ENCODE measurements around the gene REEP1. TPM values are rescaled to one million over a fixed set of nuclear protein-coding genes. Genes with fewer than 3 reads are reported as not detected.

The REEP1 gene
- total RNA-seq, 1 donor from 2014 or later, result 167 TPM

DNA sequence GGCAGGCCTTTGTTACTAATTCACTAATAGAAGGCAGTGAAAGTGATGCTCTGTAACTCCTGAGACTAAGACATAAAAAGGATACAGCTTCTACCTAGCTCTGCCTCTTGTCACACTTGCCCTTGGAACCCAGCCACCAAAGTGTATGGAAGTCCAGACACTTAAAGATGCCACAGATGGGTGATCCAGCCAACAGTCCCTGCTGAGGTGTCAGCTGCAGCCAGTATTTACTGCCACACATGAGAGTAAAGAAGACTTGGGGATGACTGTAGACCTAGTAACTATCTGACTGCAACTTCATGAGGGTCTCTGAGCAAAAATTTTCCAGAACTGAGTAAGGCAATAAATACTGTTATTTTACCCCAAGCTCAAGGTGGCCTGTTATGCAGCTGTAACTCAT lies 151.0 kb downstream of the REEP1 start:
- Mint-ChIP-seq H3K27ac (ENCODE audit: unreplicated experiment) (no peak overlapping the region), H3K27me3 (ENCODE audit: unreplicated experiment) (peaks cover 2% of the 10 kb centered on the region), H3K4me3 (ENCODE audit: unreplicated experiment) (no peak overlapping the region), H3K36me3 (ENCODE audit: unreplicated experiment) (no peaks in the 10 kb centered on the region), H3K9me3 (ENCODE audit: unreplicated experiment) (no peaks in the 10 kb centered on the region), H3K4me1 (ENCODE audit: low read depth, unreplicated experiment) (peaks cover 22% of the 10 kb centered on the region)
- DNase-seq, result no peak
- TF ChIP-seq, protein P1, sequence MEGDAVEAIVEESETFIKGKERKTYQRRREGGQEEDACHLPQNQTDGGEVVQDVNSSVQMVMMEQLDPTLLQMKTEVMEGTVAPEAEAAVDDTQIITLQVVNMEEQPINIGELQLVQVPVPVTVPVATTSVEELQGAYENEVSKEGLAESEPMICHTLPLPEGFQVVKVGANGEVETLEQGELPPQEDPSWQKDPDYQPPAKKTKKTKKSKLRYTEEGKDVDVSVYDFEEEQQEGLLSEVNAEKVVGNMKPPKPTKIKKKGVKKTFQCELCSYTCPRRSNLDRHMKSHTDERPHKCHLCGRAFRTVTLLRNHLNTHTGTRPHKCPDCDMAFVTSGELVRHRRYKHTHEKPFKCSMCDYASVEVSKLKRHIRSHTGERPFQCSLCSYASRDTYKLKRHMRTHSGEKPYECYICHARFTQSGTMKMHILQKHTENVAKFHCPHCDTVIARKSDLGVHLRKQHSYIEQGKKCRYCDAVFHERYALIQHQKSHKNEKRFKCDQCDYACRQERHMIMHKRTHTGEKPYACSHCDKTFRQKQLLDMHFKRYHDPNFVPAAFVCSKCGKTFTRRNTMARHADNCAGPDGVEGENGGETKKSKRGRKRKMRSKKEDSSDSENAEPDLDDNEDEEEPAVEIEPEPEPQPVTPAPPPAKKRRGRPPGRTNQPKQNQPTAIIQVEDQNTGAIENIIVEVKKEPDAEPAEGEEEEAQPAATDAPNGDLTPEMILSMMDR (IDR thresholded peaks at IDR 0.05; ENCODE audit: partially characterized antibody, unreplicated experiment), result no peak

DNA sequence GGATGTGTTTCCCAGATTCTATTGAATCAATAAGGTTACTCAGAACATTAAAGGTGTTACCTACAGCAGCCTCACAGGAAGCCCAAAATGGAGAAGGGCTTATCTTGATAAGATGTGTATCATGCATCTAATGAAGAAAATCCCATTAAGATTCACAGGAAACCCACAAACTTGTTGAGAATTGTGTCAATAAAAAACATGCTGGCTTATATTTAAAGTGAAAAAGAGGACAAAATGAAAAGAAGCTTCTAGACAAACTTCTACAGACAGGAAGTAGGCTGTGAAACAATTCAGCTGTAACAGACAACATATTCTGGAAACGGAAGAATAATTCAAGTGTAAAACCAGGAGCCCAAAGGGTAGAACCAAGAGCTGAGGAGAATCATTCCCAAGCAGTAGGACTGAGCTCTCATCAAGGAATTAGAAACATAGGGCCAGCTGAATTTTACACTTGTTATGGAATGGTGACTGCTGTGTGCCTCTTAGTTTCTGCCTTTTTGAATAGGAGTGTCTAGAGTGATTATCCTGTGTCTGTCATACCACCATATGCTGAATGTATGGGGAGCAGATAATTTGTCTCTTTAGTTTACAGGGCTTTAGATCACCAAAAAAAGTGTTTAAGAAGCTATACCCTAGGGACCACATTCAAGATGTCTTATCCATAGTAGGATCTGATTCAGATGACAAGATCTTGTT lies 151.8 kb downstream of the REEP1 start:
- H3K9me3 Mint-ChIP-seq (ENCODE audit: unreplicated experiment), result no peaks in the 10 kb centered on the region
- no peak overlapping the region for H3K27ac Mint-ChIP-seq (ENCODE audit: unreplicated experiment)
- peaks cover 22% of the 10 kb centered on the region for H3K4me1 Mint-ChIP-seq (ENCODE audit: low read depth, unreplicated experiment)
- peaks cover 2% of the 10 kb centered on the region for H3K27me3 Mint-ChIP-seq (ENCODE audit: unreplicated experiment)
- TF ChIP-seq, protein P1 (IDR thresholded peaks at IDR 0.05; ENCODE audit: partially characterized antibody, unreplicated experiment), result no peak
- no peaks in the 10 kb centered on the region for H3K36me3 Mint-ChIP-seq (ENCODE audit: unreplicated experiment)
- H3K4me3 Mint-ChIP-seq (ENCODE audit: unreplicated experiment), result no peak overlapping the region
- no peak for DNase-seq

DNA sequence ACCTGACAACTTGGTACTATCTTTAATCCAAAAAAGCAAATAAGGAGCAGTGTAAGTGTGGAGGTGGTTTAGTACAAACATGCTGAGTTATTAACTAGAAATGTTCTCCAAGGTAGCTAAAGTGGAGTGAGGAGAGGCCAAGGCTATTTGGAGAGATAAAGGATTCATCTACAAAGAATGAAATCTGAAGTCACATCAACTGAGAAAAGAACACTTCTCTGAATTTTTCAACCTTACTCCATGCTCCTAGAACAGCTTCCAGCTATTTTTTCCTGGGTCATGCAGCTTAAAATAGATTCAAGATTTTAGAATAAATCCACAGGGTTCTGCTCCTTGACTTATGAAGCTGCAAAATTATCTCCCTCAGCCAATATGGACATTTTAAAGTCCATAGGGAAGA lies 160.8 kb downstream of the REEP1 start:
- no peak overlapping the region for H3K27ac Mint-ChIP-seq (ENCODE audit: unreplicated experiment)
- H3K27me3 Mint-ChIP-seq (ENCODE audit: unreplicated experiment), result no peaks in the 10 kb centered on the region
- no peaks in the 10 kb centered on the region for H3K36me3 Mint-ChIP-seq (ENCODE audit: unreplicated experiment)
- H3K4me3 Mint-ChIP-seq (ENCODE audit: unreplicated experiment), result no peak overlapping the region
- DNase-seq, result no peak
- H3K9me3 Mint-ChIP-seq (ENCODE audit: unreplicated experiment), result no peaks in the 10 kb centered on the region
- TF ChIP-seq, protein P1 (IDR thresholded peaks at IDR 0.05; ENCODE audit: partially characterized antibody, unreplicated experiment), result no peak
- no peaks in the 10 kb centered on the region for H3K4me1 Mint-ChIP-seq (ENCODE audit: low read depth, unreplicated experiment)

- TF ChIP-seq, protein P1 (IDR thresholded peaks at IDR 0.05; ENCODE audit: partially characterized antibody, unreplicated experiment), result no peak
- no peaks in the 10 kb centered on the region for H3K27me3 Mint-ChIP-seq (ENCODE audit: unreplicated experiment)
- no peak overlapping the region for H3K27ac Mint-ChIP-seq (ENCODE audit: unreplicated experiment)
- no peak overlapping the region for H3K4me3 Mint-ChIP-seq (ENCODE audit: unreplicated experiment)
- no peaks in the 10 kb centered on the region for H3K9me3 Mint-ChIP-seq (ENCODE audit: unreplicated experiment)
- no peak for DNase-seq
- no peaks in the 10 kb centered on the region for H3K36me3 Mint-ChIP-seq (ENCODE audit: unreplicated experiment)
- H3K4me1 Mint-ChIP-seq (ENCODE audit: low read depth, unreplicated experiment), result no peaks in the 10 kb centered on the region
Observed at GRCh38 chr2:86175828-86176227, 161.6 kb downstream of the REEP1 start.

DNA sequence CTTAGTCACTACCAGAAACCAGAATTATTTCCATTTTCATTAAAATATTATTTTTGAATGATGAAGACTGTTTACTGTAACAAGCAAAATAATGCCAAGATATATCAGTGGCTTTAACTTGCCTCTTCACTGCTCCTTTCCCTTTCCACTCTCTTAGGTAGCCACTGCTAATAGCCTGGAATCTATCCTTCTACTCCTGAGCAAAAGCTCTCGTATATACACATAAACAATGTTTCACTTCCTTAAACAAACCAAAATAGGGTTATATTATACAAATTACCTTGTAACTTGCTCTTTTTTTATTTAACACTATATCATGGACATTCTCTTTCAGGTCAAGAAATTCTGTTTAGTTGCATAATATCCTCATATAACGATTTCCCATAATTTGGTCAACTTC lies 163.0 kb downstream of the REEP1 start:
- H3K9me3 Mint-ChIP-seq (ENCODE audit: unreplicated experiment), result no peaks in the 10 kb centered on the region
- no peaks in the 10 kb centered on the region for H3K36me3 Mint-ChIP-seq (ENCODE audit: unreplicated experiment)
- H3K27me3 Mint-ChIP-seq (ENCODE audit: unreplicated experiment), result no peaks in the 10 kb centered on the region
- H3K4me3 Mint-ChIP-seq (ENCODE audit: unreplicated experiment), result no peak overlapping the region
- TF ChIP-seq, protein P1 (IDR thresholded peaks at IDR 0.05; ENCODE audit: partially characterized antibody, unreplicated experiment), result no peak
- no peak overlapping the region for H3K27ac Mint-ChIP-seq (ENCODE audit: unreplicated experiment)
- no peak for DNase-seq
- H3K4me1 Mint-ChIP-seq (ENCODE audit: low read depth, unreplicated experiment), result no peaks in the 10 kb centered on the region
